Measurements from ENCODE around the gene PPP1R37.
A peak's percentile ranks its signal among the peaks of the same experiment; 100 is the strongest.

PPP1R37 gene

DNA sequence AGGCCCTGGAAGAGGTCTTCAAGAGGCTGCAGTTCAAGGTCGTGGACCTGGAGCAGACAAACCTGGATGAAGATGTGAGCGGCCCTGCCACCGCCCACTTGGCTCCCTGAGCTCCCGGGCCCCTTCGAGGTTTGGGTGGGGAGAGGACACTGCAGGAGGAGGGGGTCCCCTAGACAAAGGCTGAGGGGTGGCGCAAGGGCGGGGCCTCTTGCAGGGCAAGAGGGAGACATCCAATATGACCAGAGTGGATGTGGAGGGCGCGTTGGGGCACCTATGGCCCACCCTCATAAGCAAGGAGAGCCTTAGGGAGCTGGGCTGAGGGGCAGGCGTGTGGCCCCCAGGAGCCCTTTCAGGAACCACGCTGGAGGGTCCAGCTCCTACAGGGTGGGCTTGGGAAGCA, 47.6 kb downstream of the PPP1R37 start:
- DNase-seq: no peak

DNA sequence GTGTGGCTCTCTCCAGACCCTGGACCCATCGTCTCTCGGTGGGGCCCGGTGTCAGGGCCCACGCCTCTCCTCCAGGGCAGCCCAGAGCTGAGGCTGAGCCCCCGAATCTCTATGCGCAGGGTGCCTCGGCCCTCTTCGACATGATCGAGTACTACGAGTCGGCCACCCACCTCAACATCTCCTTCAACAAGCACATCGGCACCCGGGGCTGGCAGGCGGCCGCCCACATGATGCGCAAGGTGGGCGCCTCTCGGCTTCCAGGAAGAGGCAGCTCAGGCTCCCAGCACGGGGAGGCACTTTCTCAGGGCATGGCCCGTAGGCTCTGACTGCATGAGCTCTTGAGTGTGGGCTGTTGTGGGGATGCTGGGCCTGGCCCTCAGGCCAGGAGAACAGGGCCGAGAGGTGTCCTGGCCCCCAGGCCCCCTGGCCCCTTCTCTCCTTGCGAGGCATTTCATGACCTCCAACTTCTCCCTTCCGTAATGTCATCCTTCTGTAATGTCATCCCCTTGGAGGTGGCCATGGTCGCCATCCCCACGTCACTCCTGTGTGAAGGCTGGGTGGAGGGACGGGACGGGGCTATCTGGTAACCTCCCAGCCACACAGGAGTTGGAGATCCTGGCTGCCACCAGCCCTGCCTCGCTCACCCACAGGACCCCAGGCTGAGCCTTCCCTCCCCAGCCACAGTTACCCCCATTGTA, 48.4 kb downstream of the PPP1R37 start:
- DNase-seq: no peak

DNA sequence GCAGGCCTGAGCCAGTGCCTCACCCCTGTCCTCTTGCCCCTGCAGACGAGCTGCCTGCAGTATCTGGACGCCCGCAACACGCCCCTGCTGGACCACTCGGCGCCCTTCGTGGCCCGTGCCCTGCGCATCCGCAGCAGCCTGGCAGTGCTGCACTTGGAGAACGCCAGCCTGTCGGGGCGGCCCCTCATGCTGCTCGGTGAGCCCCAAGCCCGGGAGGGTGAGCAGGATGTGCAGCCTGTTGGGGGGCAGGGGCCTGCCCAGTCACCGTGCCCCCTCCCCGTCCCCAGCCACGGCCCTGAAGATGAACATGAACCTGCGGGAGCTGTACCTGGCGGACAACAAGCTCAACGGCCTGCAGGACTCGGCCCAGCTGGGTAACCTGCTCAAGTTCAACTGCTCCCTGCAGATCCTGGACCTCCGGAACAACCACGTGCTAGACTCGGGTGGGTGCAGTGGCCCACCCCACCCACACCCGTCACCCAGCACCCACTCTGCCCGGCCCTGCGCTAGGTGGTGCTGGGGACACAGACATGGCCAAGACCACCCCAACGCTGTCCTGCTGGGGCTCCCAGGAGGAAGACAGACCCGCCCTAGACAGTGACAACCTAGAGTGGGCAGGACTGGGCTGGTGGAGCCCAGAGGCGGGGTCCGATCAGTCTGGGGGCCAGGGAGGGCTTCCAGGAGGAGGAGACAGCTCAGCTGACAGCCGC, 49.2 kb downstream of the PPP1R37 start:
- no peak for DNase-seq

DNA sequence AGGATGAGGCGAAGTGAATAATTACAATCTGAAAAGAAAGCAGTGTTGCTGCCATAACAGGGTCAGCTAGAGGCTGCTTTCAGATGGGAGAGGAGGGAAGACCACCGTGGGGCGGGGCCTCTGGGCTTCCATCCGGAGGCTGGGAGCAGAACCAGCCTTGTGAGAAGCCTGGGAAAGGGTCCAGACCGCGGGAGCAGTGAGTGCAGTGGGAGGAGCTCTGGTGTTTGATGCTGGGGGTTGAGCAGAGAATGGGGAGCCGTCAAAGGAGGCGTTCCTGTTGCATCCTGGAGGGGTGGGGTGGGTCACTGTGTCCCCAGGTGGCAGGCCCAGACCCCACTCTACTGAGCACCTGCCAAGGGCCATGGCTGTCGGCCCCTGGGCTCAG, 49.7 kb downstream of the PPP1R37 start:
- DNase-seq: no peak

DNA sequence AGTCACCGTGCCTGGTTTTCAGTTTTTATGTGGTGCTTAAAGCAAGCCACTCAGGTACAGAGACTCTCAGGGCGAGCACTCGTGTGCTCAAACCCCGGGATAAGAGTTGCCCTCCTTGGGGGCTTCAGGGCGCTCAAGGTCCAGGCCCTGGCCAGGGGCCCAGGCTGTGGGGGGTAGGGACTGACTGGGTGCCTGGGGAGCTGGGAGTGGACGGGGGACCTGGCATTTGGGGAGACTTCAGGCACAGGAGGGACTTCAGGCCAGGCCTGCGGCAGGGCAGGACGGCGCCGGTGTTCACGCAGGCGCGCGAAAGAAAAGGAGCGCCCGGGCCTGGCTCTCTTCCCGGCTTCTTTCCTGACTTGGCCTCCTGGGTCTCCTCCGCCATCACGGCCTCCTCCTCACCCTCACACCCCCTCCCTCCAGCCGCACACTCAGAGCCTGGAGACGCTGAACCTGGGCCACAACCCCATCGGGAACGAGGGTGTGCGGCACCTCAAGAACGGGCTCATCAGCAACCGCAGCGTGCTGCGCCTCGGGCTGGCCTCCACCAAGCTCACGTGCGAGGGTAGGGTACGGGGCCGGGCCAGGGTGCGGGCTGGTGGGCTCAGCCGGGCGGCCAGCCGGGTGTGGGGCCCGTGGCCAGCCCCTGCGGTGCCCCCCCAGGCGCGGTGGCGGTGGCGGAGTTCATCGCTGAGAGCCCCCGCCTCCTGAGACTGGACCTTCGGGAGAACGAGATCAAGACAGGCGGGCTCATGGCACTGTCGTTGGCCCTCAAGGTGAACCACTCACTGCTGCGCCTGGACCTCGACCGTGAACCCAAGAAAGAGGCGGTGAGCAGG, 51.7 kb downstream of the PPP1R37 start:
- DNase-seq: no peak

DNA sequence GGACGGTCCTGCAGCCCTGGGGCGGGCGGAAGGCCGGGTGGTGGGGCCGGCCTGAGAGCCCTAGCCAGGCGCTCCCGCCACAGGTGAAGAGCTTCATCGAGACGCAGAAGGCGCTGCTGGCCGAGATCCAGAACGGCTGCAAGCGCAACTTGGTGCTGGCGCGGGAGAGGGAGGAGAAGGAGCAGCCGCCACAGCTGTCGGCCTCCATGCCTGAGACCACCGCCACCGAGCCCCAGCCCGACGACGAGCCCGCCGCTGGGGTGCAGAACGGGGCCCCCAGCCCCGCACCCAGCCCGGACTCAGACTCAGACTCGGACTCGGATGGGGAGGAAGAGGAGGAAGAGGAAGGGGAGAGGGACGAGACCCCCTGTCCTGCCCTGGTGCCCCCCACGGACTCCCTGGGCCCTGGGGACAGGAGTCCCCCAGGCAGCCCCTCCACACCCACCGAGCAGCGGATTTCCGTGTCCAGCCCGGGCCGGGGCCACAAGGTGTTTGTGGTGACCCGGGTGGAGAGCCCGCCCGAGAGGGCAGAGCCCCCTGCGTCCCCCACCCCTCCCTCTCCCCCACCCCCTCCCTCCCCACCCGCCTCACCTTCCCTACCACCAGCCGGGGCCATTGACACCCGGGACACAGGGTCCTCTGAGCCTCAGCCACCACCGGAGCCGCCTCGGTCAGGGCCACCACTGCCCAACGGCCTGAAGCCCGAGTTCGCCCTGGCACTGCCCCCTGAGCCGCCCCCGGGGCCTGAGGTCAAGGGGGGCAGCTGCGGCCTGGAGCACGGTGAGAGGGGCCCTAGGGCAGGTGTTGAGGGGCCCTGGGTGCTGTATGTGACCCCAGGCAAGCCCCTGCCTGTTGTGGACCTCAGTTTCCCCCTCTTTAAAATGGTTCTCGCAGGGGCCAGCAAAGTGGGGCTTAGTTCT, 52.6 kb downstream of the PPP1R37 start:
- DNase-seq: no peak

DNA sequence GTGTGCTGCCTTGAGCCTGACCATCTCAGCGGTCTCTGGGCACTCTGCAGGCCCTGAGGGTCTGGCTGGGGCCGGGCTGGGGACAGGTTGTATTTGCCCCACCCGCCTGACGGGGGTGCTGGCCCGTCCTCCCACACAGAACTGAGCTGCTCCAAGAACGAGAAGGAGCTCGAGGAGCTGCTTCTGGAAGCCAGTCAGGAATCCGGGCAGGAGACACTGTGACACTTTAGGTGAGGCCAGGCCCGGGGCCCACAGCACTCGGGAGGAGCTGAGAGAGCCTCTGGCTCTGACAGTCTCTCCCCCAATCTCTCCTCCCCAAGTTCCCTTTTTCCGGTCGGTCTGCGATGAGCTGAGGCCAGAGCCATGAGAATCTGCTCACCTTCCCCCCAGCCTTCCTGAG, 53.3 kb downstream of the PPP1R37 start:
- no peak for DNase-seq

DNA sequence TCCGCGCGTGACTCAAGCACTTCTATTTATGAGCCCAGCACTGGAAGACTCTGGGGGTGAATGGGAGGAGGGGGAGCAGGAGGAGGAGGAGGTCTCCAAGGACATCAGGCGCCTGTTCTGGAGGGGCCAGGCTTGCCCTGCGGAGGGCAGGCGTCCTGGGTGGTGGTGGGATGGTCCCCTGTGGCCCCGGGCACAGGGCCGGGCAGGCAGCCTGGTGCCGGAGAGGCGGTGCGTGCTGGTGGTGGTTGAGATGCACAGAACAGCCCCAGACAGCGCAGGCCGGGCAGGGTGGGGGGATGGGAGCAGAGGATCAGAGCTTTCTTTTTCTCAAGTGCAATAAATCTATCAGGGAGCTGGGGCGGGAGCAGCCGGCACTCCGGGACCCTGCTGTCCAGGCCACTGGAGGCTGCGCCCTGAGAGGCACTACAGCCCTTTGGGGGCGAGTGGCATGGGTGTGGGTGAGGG, 53.8 kb downstream of the PPP1R37 start:
- no peak for DNase-seq

DNA sequence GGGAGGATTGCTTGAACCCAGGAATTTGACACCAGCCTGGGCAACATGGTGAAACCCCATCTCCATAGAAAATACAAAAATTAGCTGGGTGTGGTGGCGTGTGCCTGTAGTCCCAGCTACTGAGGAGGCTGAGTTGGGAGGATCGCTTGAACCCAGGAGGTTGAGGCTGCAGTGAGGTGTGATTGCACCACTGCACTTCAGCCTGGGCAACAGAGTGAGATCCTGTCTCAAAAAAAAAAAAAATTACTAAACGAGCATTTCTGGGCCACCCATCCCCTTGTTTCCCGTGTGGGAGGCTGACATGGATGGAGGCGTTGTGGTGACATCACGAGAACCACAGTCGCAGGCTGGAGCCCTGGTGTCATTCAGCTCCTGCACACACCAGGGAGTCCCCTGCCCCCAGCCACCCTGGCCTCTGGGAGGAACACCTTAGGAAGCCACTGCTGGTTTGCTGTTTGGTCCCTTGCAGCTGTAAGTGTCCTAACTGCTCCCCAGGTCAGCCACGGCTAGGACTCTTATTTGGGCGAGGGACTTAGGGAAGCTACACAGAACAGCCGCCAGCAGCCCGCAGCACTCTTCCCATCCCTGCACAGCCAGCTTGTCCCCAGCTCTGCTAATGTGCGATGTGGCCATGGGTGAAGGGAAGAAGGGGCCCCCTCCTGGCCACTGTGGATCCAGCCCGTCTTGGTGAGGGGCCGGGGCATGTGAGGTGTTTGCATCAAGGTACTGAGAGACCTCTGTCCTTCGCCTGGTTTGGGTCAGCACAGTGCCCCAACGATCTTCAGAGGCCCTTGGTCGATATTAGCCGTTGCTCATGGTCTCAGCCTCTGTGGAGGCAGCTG, 55.1 kb downstream of the PPP1R37 start:
- DNase-seq: no peak

DNA sequence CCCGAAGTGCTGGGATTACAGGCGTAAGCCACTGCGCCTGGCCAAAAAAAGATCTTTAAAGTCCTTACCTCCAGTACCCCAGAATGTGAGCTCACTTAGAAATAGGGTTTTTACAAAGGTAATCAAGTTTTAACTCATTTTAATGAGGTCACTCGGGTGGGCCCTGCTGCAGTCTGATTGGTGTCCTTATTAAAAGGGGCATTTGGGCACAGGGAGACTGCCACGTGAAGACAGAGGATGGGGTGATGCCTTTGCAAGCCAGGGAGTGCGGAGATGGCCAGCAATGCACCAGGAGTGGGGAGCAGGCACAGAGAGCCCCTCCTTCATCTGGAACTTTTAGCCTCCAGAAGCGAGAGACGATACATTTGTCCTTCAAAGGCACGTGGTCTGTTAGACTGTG, 56.1 kb downstream of the PPP1R37 start:
- DNase-seq: no peak

DNA sequence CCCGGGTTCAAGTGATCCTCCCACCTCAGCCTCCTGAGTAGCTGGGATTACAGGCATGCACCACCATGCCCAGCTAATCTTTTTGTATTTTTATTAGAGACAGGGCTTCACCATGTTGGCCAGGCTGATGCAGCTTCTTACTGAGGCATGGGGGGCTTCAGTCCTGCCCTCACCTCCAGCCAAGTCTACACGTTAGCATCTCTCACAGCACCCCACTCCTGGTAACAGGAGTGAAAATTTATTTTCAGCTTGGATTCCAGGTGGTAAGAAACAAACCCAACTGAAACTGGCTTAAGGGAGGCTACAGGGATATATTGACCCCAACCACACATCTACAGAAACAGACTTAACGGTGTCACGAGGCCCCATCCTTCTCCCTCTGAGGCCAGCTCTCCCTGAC, 57.2 kb downstream of the PPP1R37 start:
- DNase-seq: no peak

DNA sequence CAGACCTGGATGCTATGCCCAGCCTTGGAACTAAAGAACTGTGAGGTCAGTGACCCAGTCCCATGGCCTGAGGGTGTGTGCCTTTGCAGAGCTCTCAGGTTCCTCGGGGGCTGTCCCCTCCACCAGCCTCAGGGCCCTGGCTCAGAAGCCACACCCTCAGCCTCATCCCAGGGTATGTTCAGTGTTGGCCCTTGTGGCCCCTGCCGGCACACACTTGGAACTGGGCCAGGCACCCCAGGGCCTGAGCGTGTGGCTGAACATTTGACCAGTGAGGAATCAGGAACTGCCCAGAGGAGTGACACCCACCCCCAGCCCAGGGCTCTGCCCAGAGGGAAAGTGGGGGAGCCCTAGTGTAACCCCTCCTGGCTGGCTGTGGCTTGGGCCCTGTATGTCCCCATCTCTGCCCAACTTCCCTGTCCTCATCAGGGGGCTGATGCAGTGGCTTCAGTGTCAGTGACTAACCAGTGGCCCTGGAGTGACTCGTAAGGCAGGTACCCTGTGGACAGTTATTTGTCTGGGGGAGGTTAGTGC, 57.8 kb downstream of the PPP1R37 start:
- DNase-seq: no peak

DNA sequence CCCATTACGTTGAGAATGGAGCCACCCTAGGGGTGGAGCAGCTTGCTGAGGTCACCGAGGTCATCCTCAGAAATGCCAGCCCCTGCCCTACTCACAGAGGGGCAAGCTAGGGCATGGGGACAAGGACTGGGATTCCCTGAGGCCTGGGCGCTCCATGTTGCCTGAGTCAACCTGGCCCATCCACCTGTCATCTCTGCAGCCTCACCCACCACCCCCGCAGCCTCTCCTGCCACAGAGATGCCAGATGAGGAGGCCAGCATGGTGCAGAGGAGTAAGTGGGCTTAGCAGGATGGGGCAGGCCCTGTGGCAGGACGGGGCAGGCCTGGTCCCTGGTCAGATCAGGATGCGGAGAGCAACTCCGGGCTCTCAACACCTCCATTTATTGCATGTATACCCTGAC, 58.3 kb downstream of the PPP1R37 start:
- no peak for DNase-seq

DNA sequence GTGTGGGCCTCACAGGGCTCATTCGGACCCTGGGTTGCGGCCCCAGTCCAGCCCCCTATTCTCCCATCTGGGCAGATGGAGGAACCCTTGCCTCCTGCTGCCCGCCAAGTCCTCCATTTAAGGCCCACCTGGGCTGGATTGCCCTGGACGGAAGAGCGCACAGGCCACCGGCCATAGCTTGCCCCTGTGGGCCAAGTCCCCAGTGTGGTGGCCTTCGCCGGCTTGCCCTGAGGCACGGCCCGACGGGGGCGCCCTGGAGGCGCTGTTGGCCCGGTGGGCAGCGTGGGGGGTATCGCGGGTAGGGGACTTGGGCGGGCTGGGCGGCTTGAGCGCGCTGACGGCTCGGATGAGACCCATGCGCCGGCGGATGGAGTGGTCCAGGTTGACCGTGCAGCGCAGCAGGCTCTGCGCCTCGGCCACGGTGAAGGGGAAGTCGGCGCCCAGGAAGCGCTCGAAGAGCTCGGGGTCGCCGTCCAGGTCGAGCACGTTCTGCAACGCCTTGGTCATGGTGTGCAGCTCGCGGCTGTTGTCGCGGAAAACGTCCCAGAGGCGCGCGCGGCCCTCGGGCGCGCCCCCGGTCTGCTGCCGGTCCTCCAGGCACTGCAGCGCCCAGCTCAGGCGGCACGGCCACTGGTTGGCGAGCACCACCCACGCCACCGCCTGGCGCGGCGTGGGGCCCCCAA, 59.0 kb downstream of the PPP1R37 start:
- DNase-seq: no peak

DNA sequence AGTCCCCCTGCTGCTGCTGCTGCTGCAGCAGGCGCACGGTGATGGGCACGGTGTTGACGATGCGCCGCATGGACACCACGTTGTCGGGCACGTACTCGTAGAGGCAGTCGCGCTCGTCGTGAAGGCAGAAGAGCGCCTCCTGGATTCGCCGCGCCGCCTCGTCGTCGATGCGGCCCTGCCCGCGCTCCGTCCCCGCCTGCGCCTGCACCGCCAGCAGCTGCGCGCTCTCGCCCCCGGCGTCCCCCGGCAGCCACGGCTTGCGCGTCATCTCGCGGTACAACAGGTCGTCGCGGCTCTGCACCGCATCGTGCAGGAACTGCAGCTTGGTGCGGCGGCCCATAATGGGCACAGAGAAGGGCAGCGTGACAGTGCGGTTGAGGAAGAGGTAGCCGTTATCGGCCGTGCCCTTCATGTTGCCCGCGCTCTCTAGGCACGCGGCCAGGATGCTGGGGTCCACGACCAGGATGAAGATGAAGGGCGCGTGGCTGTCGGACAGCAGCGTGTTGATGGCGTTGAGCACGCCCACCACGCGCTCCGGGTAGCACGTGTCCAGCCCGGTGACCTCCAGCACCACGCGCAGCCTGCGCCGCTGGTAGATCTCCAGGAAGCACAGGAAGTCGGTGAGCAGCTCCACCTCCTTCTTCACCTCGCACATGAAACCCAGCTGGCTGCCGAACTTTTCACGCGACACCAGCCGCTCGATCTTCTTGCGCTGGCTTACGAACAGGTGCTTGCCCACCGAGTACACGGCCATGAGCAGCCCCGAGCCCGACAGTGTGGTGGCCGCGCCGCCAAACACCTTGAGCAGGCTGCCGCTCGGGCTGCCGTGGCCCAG, 59.7 kb downstream of the PPP1R37 start:
- DNase-seq: peak; percentile 22 to 71 (median 37)

DNA sequence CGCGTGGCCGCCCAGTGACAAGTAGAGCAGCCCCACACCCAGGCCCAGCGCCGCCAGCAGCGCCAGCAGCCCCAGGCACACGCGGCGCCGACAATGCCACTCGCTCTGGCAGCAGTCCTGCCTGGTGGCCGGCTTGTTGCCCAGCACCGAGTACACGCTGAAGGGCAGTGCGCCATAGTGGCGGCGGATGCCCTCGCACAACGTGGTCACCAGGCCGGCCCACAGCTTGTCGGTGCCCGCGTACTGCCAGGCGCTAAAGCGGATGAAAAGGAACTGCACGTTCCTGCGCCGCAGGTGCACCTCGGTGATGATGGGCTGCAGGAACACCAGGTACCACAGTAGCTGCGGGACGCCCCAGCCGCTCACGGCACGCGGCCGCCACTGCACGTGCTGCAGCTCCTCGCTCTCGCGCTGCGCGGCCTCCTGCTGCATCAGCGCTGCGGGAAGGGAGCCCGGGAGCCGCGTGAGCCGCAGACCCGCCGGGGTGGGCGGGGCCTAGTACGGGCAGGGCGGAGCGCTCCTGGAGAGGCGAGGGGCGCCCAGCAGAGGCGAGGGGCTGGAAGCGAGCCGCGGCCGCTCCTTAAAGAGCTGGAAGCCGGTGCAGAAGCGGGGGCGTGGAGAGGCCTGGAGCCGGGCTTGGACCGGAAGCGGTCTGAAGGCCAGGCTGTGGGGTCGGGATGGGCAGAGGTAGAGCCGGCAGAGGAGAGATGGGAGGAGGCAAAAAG, 60.5 kb downstream of the PPP1R37 start:
- peak in 4 of 6 experiments; percentile 16 to 62 (median 38) for DNase-seq

DNA sequence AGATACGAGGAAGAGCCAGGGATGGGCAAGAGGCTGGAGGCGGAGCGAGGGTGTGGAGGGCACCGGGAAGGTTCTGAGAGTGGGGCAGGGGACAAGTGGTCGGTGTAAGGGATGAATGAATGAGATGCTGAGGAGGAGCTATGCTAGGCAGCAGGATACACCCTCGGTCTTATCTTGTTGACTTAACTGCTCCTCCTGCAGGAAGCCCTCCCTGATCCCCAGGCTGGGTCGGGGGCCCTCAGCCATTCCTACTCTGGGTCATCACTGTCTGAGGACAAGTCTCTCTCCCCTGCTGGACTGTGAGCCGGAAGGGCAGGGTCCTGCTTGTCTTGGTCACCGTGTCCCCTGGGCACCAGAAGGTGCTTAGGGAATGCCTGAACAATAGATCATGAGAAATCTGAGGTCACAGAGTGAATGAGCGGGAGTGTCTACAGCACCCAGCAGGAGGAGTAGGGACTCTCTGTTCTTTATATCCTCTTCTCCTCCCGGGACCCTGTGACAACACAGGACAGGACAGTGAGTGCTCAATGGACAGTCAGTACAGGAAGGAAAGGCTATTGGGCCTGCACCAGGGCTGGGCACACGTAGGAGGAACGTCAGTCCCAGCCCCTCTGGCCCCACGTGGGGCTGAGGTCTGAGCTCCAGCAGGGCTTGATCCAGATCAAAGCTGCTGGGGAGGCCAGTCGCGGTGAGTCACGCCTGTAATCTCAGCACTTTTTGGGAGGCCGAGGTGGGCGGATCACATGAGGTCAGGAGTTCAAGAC, 61.3 kb downstream of the PPP1R37 start:
- no peak for DNase-seq

DNA sequence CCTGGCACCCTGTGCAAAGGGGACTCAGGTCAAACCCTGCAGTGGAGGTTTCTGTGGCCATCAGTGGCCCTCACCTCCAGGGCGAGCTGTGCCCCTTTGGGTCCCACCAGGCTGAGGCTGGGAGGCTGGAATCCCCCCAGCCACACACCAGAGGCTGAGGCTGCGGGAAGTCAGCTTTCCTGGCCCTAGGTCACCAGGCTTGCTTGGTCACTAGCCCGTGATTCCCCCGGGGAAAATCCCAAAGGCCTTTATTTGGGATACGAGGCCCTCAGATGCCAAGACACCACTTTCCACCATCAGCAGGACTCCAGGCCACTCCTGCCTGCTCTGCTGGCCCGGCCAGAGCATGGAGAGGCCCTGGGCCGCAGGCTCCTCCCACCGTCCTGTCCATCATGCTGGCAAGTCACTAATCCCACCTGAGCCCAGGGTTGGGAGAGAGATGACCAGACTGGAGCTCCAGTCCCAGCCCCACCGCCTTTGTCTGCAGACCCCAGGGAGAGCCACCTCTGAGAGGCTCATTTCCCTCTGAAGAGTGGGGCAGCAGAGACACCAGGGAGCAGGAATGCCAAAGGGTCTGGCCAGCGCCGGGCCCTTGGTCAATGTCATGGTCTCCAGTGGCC, 63.1 kb downstream of the PPP1R37 start:
- DNase-seq: no peak
